Measurements from ENCODE around the gene FAM83F.
"Not testable (repeated sequence)": the region's sequence is repeated elsewhere in the genome, so short reads cannot be mapped to it uniquely, and the experiment has no call there.

Gene FAM83F

DNA sequence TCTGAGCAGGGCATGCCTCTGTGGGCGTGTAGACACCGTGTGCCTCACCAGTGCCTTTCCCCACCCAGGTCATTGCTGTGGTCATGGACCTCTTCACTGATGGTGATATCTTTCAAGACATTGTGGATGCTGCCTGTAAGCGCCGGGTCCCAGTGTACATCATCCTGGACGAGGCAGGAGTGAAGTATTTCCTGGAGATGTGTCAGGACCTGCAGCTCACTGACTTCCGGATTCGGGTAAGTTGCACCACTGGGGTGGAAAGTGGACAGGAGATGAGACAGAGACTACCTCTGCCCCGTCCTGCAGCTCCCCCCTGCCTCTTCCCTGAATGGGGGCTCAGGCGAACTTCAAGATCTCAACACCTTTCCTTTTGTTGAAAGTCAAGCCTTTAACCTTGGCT lies 24.3 kb downstream of the FAM83F start:
- no peak for DNase-seq

GRCh38 chr22:40020956-40021355 lies 26.2 kb downstream of the FAM83F start:
- no peak for DNase-seq

DNA sequence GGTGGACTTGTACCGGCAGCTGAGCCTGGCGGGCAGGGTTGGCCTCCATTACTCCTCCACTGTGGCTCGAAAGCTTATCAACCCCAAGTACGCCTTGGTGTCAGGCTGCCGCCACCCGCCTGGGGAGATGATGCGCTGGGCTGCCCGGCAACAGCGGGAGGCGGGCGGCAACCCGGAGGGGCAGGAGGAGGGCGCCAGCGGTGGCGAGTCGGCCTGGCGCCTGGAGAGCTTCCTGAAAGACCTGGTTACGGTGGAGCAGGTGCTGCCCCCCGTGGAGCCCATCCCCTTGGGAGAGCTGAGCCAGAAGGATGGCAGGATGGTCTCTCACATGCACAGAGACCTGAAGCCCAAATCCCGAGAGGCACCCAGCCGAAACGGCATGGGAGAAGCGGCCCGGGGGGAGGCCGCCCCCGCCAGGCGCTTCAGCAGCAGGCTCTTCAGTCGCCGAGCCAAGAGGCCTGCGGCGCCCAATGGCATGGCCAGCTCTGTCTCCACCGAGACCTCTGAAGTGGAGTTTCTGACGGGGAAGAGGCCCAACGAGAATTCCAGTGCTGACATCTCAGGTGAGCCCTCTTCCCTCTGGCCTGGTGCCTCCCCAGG lies 26.7 kb downstream of the FAM83F start:
- DNase-seq = peak; percentile 85

- DNase-seq = no peak
Observed at GRCh38 chr22:40022536-40023240, 27.9 kb downstream of the FAM83F start.

GRCh38 chr22:40023341-40023841 lies 28.6 kb downstream of the FAM83F start:
- DNase-seq = no peak

- DNase-seq = no peak
Observed at GRCh38 chr22:40024201-40025061, 29.7 kb downstream of the FAM83F start.

DNA sequence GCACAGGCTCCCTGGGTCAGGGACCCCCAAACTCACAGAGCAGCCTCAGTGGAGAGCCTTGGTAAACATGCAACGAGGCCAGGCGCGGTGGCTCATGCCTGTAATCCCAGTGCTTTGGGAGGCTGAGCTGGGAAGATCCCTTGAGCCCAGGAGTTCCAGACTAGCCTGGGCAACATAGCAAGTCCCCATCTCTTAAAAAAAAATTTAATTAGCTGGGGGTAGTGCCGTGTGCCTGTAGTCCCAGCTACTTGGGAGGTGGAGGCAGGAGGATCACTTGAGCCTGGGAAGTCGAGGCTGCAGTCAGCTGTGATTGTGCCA lies 30.3 kb downstream of the FAM83F start:
- DNase-seq = not testable (repeated sequence)

DNA sequence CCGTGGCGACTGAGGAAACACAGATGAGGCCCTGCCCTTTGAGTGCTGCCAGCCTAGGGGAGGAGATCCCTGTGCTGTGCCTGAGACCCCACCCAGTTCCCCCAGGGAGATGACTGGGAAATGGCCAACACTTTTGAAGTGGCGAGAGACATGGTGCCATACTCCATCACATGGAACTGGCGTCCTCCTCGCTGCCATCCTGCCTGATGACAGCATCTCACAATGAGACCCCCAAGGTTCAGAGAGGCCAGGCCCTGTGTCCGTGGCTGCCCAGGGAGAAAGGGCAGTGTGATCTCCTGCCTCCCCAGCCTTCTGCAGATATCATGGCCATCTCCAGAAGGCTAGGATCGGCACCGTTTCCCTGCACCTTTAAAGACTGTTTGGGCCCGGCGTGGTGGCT lies 31.1 kb downstream of the FAM83F start:
- DNase-seq = no peak

DNA sequence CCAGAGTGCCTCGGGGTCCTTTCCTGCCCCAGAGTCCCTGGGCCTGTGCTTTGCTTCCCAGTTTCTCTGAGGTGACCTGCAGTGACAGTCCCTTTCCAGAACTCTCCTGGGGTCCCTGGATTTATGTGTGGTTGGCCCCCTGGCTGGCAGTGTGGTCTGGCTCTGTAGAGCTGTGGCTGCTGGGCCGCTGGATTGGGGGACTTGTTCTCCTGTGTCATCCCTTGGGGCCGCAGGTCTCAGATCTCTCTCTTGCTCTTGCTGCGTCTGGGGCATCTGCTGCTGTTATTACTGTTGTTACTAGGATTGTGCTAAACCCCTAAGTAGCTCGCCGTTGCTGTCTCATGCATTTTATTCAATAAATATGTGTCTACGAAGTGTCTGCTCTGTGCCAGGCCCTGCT lies 31.9 kb downstream of the FAM83F start:
- DNase-seq = no peak

- DNase-seq = no peak
Observed at GRCh38 chr22:40027191-40028097, 32.7 kb downstream of the FAM83F start.

- DNase-seq = no peak
Observed at GRCh38 chr22:40028098-40028425, 33.3 kb downstream of the FAM83F start.

- DNase-seq = no peak
Observed at GRCh38 chr22:40029189-40029890, 34.6 kb downstream of the FAM83F start.

DNA sequence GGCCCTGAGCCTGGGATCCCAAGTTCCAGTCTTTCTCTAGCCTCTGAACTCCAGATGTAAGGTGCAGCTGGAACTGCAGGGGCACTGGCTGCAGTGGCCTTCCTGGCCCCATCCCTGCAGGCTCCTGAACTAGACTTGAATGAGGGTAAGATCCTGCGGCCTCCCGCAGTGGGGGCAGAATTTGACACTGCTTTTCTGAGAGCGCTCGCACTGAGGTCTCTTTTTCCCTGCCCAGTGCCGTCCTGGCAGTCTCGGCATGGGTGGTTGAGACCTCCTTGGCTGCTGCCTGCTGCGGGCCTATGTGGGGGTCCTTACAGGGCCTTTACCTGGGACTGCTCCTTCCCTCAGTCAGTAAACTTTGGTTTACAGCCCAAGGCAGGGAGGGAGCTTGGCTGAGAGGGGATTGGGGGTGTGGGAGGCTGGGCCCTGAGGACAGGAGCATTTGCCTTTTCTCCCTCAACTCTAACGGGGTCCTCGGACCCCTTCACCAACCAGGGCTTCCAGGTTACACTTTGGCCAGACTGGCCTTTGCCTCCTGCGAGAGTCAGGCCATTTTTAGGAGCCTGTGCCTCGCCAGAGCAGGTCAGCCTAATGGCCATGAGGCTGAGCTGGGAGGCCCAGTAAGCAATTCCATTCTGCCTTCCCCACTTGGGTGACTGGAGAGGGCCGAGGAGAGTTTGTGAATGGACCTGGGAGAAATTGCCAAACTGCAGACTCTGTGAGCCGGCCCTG lies 35.4 kb downstream of the FAM83F start:
- no peak for DNase-seq

DNA sequence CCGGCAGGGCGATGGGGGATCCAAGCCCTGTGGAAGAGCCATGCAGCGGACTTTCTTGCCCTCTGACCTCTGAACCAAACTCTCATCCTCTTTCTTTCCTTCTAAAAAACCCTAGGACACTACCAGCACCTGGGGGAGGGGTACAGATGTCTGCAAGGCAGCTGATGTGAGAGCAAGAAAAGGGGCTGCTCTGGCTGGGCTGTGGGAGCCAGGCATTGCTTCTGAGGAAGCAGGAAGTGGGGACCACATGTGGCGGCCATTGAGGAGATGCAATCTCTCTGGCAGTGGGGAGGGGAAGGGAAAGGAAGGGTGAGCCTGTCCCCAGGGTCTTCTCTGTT lies 36.0 kb downstream of the FAM83F start:
- no peak for DNase-seq

GRCh38 chr22:40031766-40032470 lies 37.2 kb downstream of the FAM83F start:
- no peak for DNase-seq

GRCh38 chr22:40033586-40034380 lies 39.0 kb downstream of the FAM83F start:
- DNase-seq = no peak

DNA sequence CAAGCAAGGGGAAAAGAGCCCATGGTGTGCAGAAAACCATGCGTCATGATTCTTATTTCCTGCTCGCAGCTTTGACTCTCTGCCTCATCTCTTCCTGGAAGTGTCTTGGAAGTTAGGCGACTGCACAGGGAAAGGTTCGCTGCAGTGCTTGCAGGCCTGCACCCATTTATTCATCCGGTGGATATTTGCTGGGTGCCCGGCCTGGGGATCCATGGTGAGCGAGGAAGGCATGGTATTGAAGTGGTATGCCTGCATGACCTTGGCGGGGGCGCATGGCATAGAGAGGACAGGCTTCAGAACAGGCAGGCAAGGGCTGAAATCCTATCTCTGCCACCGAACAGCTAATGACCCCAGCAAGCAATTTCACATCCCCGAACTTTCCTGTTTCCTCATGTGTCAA lies 40.6 kb downstream of the FAM83F start:
- no peak for DNase-seq

DNA sequence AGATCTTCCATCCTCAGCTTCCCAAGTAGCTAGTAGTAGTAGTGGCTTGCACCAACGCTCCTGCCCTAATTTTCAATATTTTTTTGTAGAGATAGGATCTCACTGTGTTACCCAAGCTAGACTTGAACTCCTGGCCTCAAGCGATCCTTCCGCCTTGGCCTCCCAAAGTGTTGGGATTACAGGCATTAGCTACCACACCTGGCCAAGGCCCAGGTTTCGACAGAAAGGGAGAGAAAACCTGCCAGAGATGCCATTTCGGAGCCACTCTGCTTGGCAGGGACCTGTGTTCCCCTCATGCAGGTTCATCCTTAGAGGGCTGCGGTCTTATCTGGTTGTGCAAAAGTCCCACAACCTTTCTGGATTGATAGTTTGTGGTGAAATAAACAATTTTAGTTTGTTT lies 41.4 kb downstream of the FAM83F start:
- no peak for DNase-seq

GRCh38 chr22:40036591-40037225 lies 42.0 kb downstream of the FAM83F start:
- DNase-seq = no peak

GRCh38 chr22:40037320-40037719 lies 42.6 kb downstream of the FAM83F start:
- no peak for DNase-seq
